ENCODE measurements around the gene PITPNC1. TPM values are rescaled to one million over a fixed set of nuclear protein-coding genes. Genes with fewer than 3 reads are reported as not detected.

Gene PITPNC1
- total RNA-seq, 1 experiment from 2014 or later: 4.2 TPM

DNA sequence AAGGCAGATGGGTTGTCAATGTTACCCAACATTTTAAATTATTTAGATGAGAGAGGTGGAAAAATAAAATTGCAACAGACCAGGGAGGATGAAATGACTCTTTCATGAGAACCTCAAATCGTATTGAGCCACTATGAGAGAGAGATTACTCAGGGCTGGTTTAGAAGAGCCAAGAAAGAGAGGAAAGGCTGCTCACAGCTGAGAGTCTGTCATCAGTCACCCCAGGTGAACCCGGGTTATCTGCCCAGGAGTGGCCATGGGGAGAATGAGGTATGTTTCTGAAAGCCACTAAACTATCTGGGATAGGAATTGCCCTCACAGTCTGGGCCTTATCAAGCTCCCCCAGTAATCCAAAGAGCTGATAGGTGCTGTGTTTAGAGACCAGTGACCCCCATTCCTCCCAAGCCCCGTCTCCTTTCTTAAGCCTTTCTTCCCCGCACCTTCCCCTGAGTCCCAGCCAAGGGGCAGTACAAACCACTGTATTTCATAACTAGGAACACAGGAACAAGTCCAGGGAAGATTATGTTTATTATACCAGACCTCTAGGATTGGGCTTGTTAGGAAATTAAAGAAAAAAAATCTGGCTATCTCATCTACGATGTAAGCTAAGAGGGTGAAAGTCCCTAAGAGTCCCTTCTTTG is 181.8 kb downstream of the PITPNC1 start:
- DNase-seq: no peak
- POLR2A ChIA-PET: no interaction called here
- no TSS peak for BruUV-seq (replicated peaks)
- H3K27me3 Mint-ChIP-seq (ENCODE audit: insufficient read depth, unreplicated experiment): no peaks in the 10 kb centered on the region
- peaks cover 6% of the 10 kb centered on the region for H3K9me3 Mint-ChIP-seq (ENCODE audit: unreplicated experiment)
- TF ChIP-seq, protein P1, sequence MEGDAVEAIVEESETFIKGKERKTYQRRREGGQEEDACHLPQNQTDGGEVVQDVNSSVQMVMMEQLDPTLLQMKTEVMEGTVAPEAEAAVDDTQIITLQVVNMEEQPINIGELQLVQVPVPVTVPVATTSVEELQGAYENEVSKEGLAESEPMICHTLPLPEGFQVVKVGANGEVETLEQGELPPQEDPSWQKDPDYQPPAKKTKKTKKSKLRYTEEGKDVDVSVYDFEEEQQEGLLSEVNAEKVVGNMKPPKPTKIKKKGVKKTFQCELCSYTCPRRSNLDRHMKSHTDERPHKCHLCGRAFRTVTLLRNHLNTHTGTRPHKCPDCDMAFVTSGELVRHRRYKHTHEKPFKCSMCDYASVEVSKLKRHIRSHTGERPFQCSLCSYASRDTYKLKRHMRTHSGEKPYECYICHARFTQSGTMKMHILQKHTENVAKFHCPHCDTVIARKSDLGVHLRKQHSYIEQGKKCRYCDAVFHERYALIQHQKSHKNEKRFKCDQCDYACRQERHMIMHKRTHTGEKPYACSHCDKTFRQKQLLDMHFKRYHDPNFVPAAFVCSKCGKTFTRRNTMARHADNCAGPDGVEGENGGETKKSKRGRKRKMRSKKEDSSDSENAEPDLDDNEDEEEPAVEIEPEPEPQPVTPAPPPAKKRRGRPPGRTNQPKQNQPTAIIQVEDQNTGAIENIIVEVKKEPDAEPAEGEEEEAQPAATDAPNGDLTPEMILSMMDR (IDR thresholded peaks at IDR 0.05; ENCODE audit: insufficient read depth in 1 of 2, low read depth in 1 of 2, low read length in 1 of 2, severe bottlenecking in 1 of 2, unreplicated experiment in 1 of 2): no peak
- H3K4me1 Mint-ChIP-seq (ENCODE audit: low read depth, unreplicated experiment): no peaks in the 10 kb centered on the region
- Histone ChIP-seq H3K9me3 (no peaks in the 10 kb centered on the region), H3K4me3 (ENCODE audit: low read depth, low read length) (no peak overlapping the region), H3K27me3 (replicated peaks; ENCODE audit: control insufficient read depth, insufficient read depth, low read length) (no peaks in the 10 kb centered on the region), H3K36me3 (ENCODE audit: control insufficient read depth, insufficient read depth, low read length) (no peaks in the 10 kb centered on the region), H3K4me1 (no peaks in the 10 kb centered on the region)
- no peak overlapping the region for H3K27ac Mint-ChIP-seq (ENCODE audit: unreplicated experiment)
- intact Hi-C loops (cut with micrococcal nuclease; ENCODE audit: unreplicated experiment): no loop called here
- H3K36me3 Mint-ChIP-seq (ENCODE audit: insufficient read depth, unreplicated experiment): no peaks in the 10 kb centered on the region
- H3K4me3 Mint-ChIP-seq (ENCODE audit: unreplicated experiment): no peak overlapping the region
- CTCF ChIA-PET: no interaction called here

GRCh38 chr17:67559381-67559966 is 182.4 kb downstream of the PITPNC1 start:
- H3K9me3 Mint-ChIP-seq (ENCODE audit: unreplicated experiment): peaks cover 12% of the 10 kb centered on the region
- TF ChIP-seq, protein P1 (IDR thresholded peaks at IDR 0.05; ENCODE audit: insufficient read depth in 1 of 2, low read depth in 1 of 2, low read length in 1 of 2, severe bottlenecking in 1 of 2, unreplicated experiment in 1 of 2): peak in 1 of 2 experiments; percentile 6
- no peaks in the 10 kb centered on the region for H3K27me3 Mint-ChIP-seq (ENCODE audit: insufficient read depth, unreplicated experiment)
- Histone ChIP-seq H3K4me1 (no peaks in the 10 kb centered on the region), H3K4me3 (ENCODE audit: low read depth, low read length) (no peak overlapping the region), H3K36me3 (ENCODE audit: control insufficient read depth, insufficient read depth, low read length) (no peaks in the 10 kb centered on the region), H3K27me3 (replicated peaks; ENCODE audit: control insufficient read depth, insufficient read depth, low read length) (no peaks in the 10 kb centered on the region), H3K9me3 (no peaks in the 10 kb centered on the region)
- no peak overlapping the region for H3K27ac Mint-ChIP-seq (ENCODE audit: unreplicated experiment)
- ChIA-PET CTCF (interaction anchor here (1.2 kb wide), 1 partner anchor 26 kb away, joined by 3 read pairs; no protein-coding TSS in a partner anchor), POLR2A (no interaction called here)
- intact Hi-C loops (cut with micrococcal nuclease; ENCODE audit: unreplicated experiment): no loop called here
- no peak overlapping the region for H3K4me3 Mint-ChIP-seq (ENCODE audit: unreplicated experiment)
- DNase-seq: peak in 1 of 2 experiments; percentile 28
- H3K4me1 Mint-ChIP-seq (ENCODE audit: low read depth, unreplicated experiment): no peaks in the 10 kb centered on the region
- H3K36me3 Mint-ChIP-seq (ENCODE audit: insufficient read depth, unreplicated experiment): no peaks in the 10 kb centered on the region
- no TSS peak for BruUV-seq (replicated peaks)

DNA sequence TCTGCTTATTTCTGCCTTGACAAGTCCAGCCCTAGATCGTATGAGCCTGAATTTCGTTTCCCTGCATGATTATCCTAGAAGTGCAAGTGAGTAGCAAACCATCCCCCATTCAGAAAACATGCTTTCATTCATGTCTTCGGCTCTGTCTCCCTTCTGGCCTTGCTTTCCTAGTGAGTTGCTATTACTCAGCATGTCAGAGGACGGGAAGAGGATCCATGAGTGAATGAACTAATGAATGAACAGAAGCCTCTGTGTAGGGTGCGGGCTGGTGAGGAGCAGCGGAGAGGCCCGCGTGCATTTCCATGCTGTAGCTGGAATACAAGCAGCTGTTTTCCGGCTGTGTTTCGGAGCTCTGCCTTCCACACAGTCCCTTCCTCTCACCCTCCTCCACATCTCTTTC is 184.9 kb downstream of the PITPNC1 start:
- Histone ChIP-seq H3K9me3 (no peaks in the 10 kb centered on the region), H3K4me3 (ENCODE audit: low read depth, low read length) (no peak overlapping the region), H3K4me1 (no peaks in the 10 kb centered on the region), H3K36me3 (ENCODE audit: control insufficient read depth, insufficient read depth, low read length) (no peaks in the 10 kb centered on the region), H3K27me3 (replicated peaks; ENCODE audit: control insufficient read depth, insufficient read depth, low read length) (no peaks in the 10 kb centered on the region)
- ChIA-PET POLR2A (no interaction called here), CTCF (interaction anchor here (0.6 kb wide), 1 partner anchor 185 kb away, joined by 7 read pairs; the partner anchor contains the start of gene PITPNC1)
- H3K4me3 Mint-ChIP-seq (ENCODE audit: unreplicated experiment): no peak overlapping the region
- DNase-seq: no peak
- no TSS peak for BruUV-seq (replicated peaks)
- intact Hi-C loops (cut with micrococcal nuclease; ENCODE audit: unreplicated experiment): no loop called here
- no peaks in the 10 kb centered on the region for H3K36me3 Mint-ChIP-seq (ENCODE audit: insufficient read depth, unreplicated experiment)
- TF ChIP-seq, protein P1 (IDR thresholded peaks at IDR 0.05; ENCODE audit: insufficient read depth in 1 of 2, low read depth in 1 of 2, low read length in 1 of 2, severe bottlenecking in 1 of 2, unreplicated experiment in 1 of 2): no peak
- no peaks in the 10 kb centered on the region for H3K27me3 Mint-ChIP-seq (ENCODE audit: insufficient read depth, unreplicated experiment)
- H3K27ac Mint-ChIP-seq (ENCODE audit: unreplicated experiment): no peak overlapping the region
- H3K4me1 Mint-ChIP-seq (ENCODE audit: low read depth, unreplicated experiment): no peaks in the 10 kb centered on the region
- H3K9me3 Mint-ChIP-seq (ENCODE audit: unreplicated experiment): peaks cover 12% of the 10 kb centered on the region
